Panc1 (cell line): ENCODE results near the gene KCNB1. TPM values are rescaled to one million over a fixed set of nuclear protein-coding genes. Genes with fewer than 3 reads are reported as not detected.

ENCODE experiments used
- ATAC-seq: fragments of 200-7000 bp; cut with Tn5 transposase; 2 replicates; pipeline ENCODE4 v1.9.1; 2020; ENCODE audit warnings: mild to moderate bottlenecking, moderate library complexity
- BruUV-seq: library from RNA; stranded (reverse); fragments of 400-500 nt; replicated peaks from 2 replicates; lab custom pipeline; 2021; lab: Mats Ljungman, UMichigan
- CTCF ChIA-PET: fragments of 300-600 bp; sonication (Branson Sonifier 250); formaldehyde crosslinking; loops from one replicate; lab custom pipeline; 2022; ENCODE audit warnings: antibody characterized with exemption; lab: Charles Lee
- POLR2A ChIA-PET: fragments of 300-600 bp; sonication (Branson Sonifier 250); formaldehyde crosslinking; loops from one replicate; lab custom pipeline; 2022; ENCODE audit warnings: antibody characterized with exemption; lab: Charles Lee
- DNase-seq: peaks from one replicate; pipeline ENCODE4 v3.0.0-alpha.2; 2010; ENCODE audit warnings: low read depth, low spot score
- H3K27ac ChIP-seq: 2 replicates; pipeline ENCODE4 v1.5.1; 2011; ENCODE audit warnings: mild to moderate bottlenecking, low read length, inconsistent platforms
- H3K27me3 ChIP-seq: fragments of 200-500 bp; sonication (Bioruptor generic); 2 replicates; pipeline ENCODE4 v1.6.0; 2014; ENCODE audit warnings: low read length, inconsistent platforms; ENCODE audit not compliant: control insufficient read depth, insufficient read depth
- H3K36me3 ChIP-seq: fragments of 200-500 bp; sonication (Bioruptor generic); 2 replicates; pipeline ENCODE4 v1.5.1; 2014; ENCODE audit warnings: inconsistent platforms, mild to moderate bottlenecking, low read length, moderate library complexity; ENCODE audit not compliant: control insufficient read depth, insufficient read depth
- H3K4me1 ChIP-seq: 2 replicates; pipeline ENCODE4 v1.5.1; 2011; ENCODE audit warnings: inconsistent platforms, mild to moderate bottlenecking, low read length, moderate library complexity; ENCODE audit not compliant: control insufficient read depth, insufficient read depth
- H3K4me3 ChIP-seq, 2 experiments: 2 replicates each; pipeline ENCODE4 v1.5.1; 2011 to 2012; ENCODE audit warnings: low read depth in 2 of 2, low read length in 2 of 2, mild to moderate bottlenecking in 2 of 2, inconsistent platforms in 1 of 2, moderate library complexity in 1 of 2
- H3K9me3 ChIP-seq: fragments of 200-500 bp; sonication (Bioruptor generic); 2 replicates; pipeline ENCODE4 v1.5.1; 2014; ENCODE audit warnings: low read depth, mild to moderate bottlenecking, inconsistent platforms, low read length, moderate library complexity; ENCODE audit not compliant: control insufficient read depth, insufficient read depth
- CTCF ChIP-seq: fragments of 450-650 bp; IDR thresholded peaks from 2 replicates; pipeline ENCODE4 v1.5.1; 2017; ENCODE audit warnings: mild to moderate bottlenecking
- POLR2AphosphoS5 ChIP-seq: IDR thresholded peaks from 2 replicates; pipeline ENCODE4 v1.6.1; 2012; ENCODE audit warnings: mild to moderate bottlenecking, low read depth, low read length, moderate library complexity
- REST ChIP-seq, 2 experiments: IDR thresholded peaks; 2 replicates each; pipeline ENCODE4 v1.6.1; 2011 to 2012; ENCODE audit warnings: low read depth in 2 of 2, control low read depth in 1 of 2, low read length in 1 of 2, mild to moderate bottlenecking in 1 of 2, moderate library complexity in 1 of 2; ENCODE audit not compliant: insufficient read depth in 1 of 2
- SIN3A ChIP-seq: IDR thresholded peaks from 2 replicates; pipeline ENCODE4 v1.6.1; 2012; ENCODE audit warnings: low read depth, mild to moderate bottlenecking, low read length, moderate library complexity, borderline replicate concordance; ENCODE audit not compliant: insufficient read depth
- TCF7L2 ChIP-seq: IDR thresholded peaks from 2 replicates; pipeline ENCODE4 v1.6.1; 2011; ENCODE audit warnings: mild to moderate bottlenecking, low read depth, low read length, inconsistent platforms
- in situ Hi-C: cut with HindIII; loops from 2 replicates; pipeline ENCODE4 v1.10.0; 2016; ENCODE audit warnings: low sequenced_read_pairs, low pct_unique_long_range_greater_than_20kb
- intact Hi-C: fragments of 100-400 bp; cut with micrococcal nuclease; formaldehyde crosslinking; loops from one replicate; pipeline ENCODE4 v1.10.0; 2022; ENCODE audit not compliant: unreplicated experiment
- total RNA-seq: library from RNA; stranded (reverse); gene quantifications from one replicate; pipeline ENCODE4 v1.2.1, GENCODE V29; 2021; ENCODE audit not compliant: unreplicated experiment

KCNB1 gene
- total RNA-seq, 1 experiment from 2014 or later: 11.1 TPM

GRCh38 chr20:49432550-49432949 lies 49.9 kb downstream of the KCNB1 start:
- in situ Hi-C loops: no loop called here
- ATAC-seq (no peak), DNase-seq (no peak)
- intact Hi-C loops: no loop called here
- H3K9me3 ChIP-seq: no peaks in the 10 kb centered on the region
- H3K4me3 ChIP-seq: no peak overlapping the region
- TF ChIP-seq POLR2AphosphoS5 (no peak), TCF7L2 (no peak), CTCF (no peak)
- H3K27ac ChIP-seq: no peak overlapping the region
- no TSS peak for BruUV-seq
- peaks cover 3% of the 10 kb centered on the region; the same call in 1 of the 2 replicates for H3K4me1 ChIP-seq
- ChIA-PET CTCF (interaction anchor here (0.6 to 1.0 kb wide), 2 partner anchors 51 to 173 kb away, joined by 3 to 9 read pairs; no protein-coding TSS in a partner anchor), POLR2A (interaction anchor here (0.5 kb wide), 1 partner anchor 594 kb away, joined by 10 read pairs; no protein-coding TSS in a partner anchor)
- H3K36me3 ChIP-seq: no peaks in the 10 kb centered on the region
- no peaks in the 10 kb centered on the region for H3K27me3 ChIP-seq

- DNase-seq: no peak
- ATAC-seq: no peak
- no peak for TF ChIP-seq TCF7L2
- no peak for TF ChIP-seq REST (IDR thresholded peaks at IDR 0.05; ENCODE audit: insufficient read depth in 1 of 2, low read depth in 2 of 2, low read length in 1 of 2)
- no peak for TF ChIP-seq SIN3A
- no peak for TF ChIP-seq POLR2AphosphoS5
- no peak for TF ChIP-seq CTCF
- Histone ChIP-seq H3K27me3 (no peaks in the 10 kb centered on the region), H3K36me3 (no peaks in the 10 kb centered on the region), H3K4me3 (no peak overlapping the region), H3K9me3 (no peaks in the 10 kb centered on the region), H3K4me1 (peaks cover 3% of the 10 kb centered on the region; the same call in 1 of the 2 replicates), H3K27ac (no peak overlapping the region)
- intact Hi-C loops (no loop called here), in situ Hi-C loops (no loop called here)
- no TSS peak for BruUV-seq
- POLR2A ChIA-PET: no interaction called here
- CTCF ChIA-PET: interaction anchor here (1.0 kb wide), 1 partner anchor 52 kb away, joined by 3 read pairs; no protein-coding TSS in a partner anchor
Measured at GRCh38 chr20:49431329-49431728, 51.1 kb downstream of the KCNB1 start.
